ENCODE data around the gene LRRC15. TPM values are rescaled to one million over a fixed set of nuclear protein-coding genes. Genes with fewer than 3 reads are reported as not detected.
A peak's percentile ranks its signal among the peaks of the same experiment; 100 is the strongest.

Gene LRRC15
- total RNA-seq, 1 donor from 2014 or later = not detected

GRCh38 chr3:194328053-194328657 is 41.4 kb downstream of the LRRC15 start:
- no peak for TF ChIP-seq CTCF (IDR thresholded peaks at IDR 0.05; ENCODE audit: unreplicated experiment)
- peak overlapping the region; percentile 70 for H3K27ac Mint-ChIP-seq (ENCODE audit: unreplicated experiment)
- H3K27me3 Mint-ChIP-seq (ENCODE audit: unreplicated experiment) = peaks cover 11% of the 10 kb centered on the region
- no peak for DNase-seq (ENCODE audit: low spot score)
- H3K36me3 Mint-ChIP-seq (ENCODE audit: low read depth, unreplicated experiment) = peaks cover 4% of the 10 kb centered on the region
- no peak overlapping the region for H3K4me3 Mint-ChIP-seq (ENCODE audit: unreplicated experiment)
- H3K9me3 Mint-ChIP-seq (ENCODE audit: unreplicated experiment) = no peaks in the 10 kb centered on the region
- H3K4me1 Mint-ChIP-seq (ENCODE audit: unreplicated experiment) = peaks cover 5% of the 10 kb centered on the region

GRCh38 chr3:194327218-194328052 is 42.1 kb downstream of the LRRC15 start:
- Mint-ChIP-seq H3K9me3 (ENCODE audit: unreplicated experiment) (no peaks in the 10 kb centered on the region), H3K27ac (ENCODE audit: unreplicated experiment) (no peak overlapping the region), H3K27me3 (ENCODE audit: unreplicated experiment) (peaks cover 8% of the 10 kb centered on the region), H3K36me3 (ENCODE audit: low read depth, unreplicated experiment) (peaks cover 4% of the 10 kb centered on the region), H3K4me3 (ENCODE audit: unreplicated experiment) (no peak overlapping the region), H3K4me1 (ENCODE audit: unreplicated experiment) (peaks cover 4% of the 10 kb centered on the region)
- no peak for TF ChIP-seq CTCF (IDR thresholded peaks at IDR 0.05; ENCODE audit: unreplicated experiment)
- no peak for DNase-seq (ENCODE audit: low spot score)

GRCh38 chr3:194326968-194327217 is 42.6 kb downstream of the LRRC15 start:
- DNase-seq (ENCODE audit: low spot score) = no peak
- H3K4me3 Mint-ChIP-seq (ENCODE audit: unreplicated experiment) = no peak overlapping the region
- no peak overlapping the region for H3K27ac Mint-ChIP-seq (ENCODE audit: unreplicated experiment)
- H3K27me3 Mint-ChIP-seq (ENCODE audit: unreplicated experiment) = peaks cover 8% of the 10 kb centered on the region
- peaks cover 6% of the 10 kb centered on the region for H3K4me1 Mint-ChIP-seq (ENCODE audit: unreplicated experiment)
- TF ChIP-seq CTCF (IDR thresholded peaks at IDR 0.05; ENCODE audit: unreplicated experiment) = no peak
- no peaks in the 10 kb centered on the region for H3K9me3 Mint-ChIP-seq (ENCODE audit: unreplicated experiment)
- H3K36me3 Mint-ChIP-seq (ENCODE audit: low read depth, unreplicated experiment) = peaks cover 4% of the 10 kb centered on the region

- peaks cover 6% of the 10 kb centered on the region for H3K4me1 Mint-ChIP-seq (ENCODE audit: unreplicated experiment)
- H3K27me3 Mint-ChIP-seq (ENCODE audit: unreplicated experiment) = peaks cover 8% of the 10 kb centered on the region
- H3K9me3 Mint-ChIP-seq (ENCODE audit: unreplicated experiment) = no peaks in the 10 kb centered on the region
- peaks cover 4% of the 10 kb centered on the region for H3K36me3 Mint-ChIP-seq (ENCODE audit: low read depth, unreplicated experiment)
- no peak overlapping the region for H3K4me3 Mint-ChIP-seq (ENCODE audit: unreplicated experiment)
- no peak overlapping the region for H3K27ac Mint-ChIP-seq (ENCODE audit: unreplicated experiment)
- DNase-seq (ENCODE audit: low spot score) = no peak
- TF ChIP-seq CTCF (IDR thresholded peaks at IDR 0.05; ENCODE audit: unreplicated experiment) = no peak
Measured at GRCh38 chr3:194326192-194326967, 43.2 kb downstream of the LRRC15 start.
